HG03469 (cell line): Measurements from ENCODE around the gene RASD2.
"Not testable (repeated sequence)": the region's sequence is repeated elsewhere in the genome, so short reads cannot be mapped to it uniquely, and the experiment has no call there.

Source experiments
- ATAC-seq: cut with Tn5 transposase; IDR thresholded peaks from one replicate; pipeline ENCODE4 v1.9.1; 2021; ENCODE audit warnings: mild to moderate bottlenecking, moderate library complexity, moderate number of reproducible peaks; ENCODE audit not compliant: unreplicated experiment

RASD2 gene, protein sequence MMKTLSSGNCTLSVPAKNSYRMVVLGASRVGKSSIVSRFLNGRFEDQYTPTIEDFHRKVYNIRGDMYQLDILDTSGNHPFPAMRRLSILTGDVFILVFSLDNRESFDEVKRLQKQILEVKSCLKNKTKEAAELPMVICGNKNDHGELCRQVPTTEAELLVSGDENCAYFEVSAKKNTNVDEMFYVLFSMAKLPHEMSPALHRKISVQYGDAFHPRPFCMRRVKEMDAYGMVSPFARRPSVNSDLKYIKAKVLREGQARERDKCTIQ

DNA sequence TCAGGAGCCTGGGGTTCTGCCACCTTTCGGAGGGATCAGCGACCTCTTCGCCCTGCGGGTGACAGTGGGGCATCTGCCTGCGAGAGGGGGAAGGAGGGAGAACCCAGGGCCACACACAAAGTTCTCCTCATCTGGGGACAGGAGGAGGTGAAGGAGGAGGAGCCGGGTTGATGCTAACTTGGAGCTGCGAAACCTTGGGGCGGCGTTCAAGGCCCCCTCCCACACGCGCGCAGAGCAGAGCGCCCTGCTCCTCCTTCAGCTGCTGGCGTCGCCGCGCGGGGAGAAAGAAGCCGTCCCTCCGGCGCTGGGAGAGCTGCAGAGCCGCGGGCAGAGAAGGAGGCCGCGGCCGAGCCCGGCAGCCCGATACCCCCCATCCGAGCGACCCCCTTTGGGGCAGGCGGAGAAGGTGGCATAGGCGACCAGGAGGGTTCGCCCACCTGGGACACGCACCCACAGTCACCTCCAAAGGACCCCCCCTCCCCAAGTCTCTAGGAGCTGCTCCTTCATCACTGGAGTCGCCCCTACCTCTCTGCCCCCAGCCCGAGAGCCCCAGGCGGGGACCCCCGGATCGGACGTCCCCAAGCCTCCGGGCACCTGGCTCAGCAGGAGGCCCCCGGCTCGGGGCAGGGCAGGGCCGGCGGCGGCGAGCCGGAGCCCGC lies at the start of gene RASD2:
RASD2 (plus strand) TSS at position 237 of the 659 bp plus-strand sequence. CDS start 5,979 bp downstream, outside the sequence.
- no peak for ATAC-seq

DNA sequence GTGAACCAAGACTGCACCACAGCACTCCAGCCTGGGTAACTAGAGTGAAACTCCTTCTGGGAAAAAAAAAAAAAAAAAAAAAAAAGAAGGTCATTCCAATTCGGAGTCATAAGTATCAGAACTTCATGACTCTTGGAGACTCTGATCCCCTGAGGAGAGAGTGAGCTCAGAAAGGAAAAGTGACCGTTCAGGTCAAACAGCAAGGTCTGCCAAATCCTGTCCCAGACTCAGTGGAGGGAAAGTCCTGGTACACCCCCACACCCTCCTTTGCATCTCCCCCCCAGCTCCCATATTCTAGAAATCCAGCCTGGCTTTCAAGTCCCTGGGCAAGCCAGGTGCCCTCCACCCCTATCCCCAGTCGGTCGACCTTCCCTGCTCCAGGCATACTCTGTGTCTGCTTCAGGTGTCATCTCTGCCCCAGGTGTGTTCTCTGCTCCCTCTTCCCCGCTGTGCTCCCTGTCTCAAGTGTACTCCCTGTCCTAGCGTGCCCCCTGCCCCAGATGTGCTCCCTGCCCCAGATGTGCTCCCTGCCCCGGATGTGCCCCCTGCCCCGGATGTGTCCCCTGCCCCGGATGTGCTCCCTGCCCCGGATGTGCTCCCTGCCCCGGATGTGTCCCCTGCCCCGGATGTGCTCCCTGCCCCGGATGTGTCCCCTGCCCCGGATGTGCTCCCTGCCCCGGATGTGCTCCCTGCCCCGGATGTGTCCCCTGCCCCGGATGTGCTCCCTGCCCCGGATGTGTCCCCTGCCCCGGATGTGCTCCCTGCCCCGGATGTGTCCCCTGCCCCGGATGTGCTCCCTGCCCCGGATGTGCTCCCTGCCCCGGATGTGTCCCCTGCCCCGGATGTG lies 49.3 kb upstream of the RASD2 start:
- ATAC-seq: not testable (repeated sequence)

DNA sequence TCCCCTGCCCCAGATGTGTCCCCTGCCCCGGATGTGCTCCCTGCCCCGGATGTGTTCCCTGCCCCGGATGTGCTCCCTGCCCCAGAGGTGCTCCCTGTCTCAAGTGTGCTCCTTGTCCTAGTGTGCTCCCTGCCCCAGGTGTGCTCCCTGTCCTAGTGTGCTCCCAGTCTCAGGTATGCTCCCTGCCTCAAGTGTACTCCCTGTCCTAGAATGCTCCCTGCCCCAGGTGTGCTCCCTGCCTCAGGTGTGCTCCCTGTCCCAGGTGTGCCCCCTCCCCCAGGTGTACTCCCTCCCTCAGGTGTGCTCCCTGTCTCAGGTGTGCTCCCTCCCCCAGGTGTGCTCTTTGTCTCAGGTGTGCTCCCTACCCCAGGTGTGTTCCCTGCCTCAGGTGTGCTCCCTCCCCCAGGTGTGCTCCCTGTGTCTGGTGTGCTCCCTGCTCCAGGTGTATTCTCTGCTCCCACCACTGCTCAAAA lies 48.7 kb upstream of the RASD2 start:
- no peak for ATAC-seq

DNA sequence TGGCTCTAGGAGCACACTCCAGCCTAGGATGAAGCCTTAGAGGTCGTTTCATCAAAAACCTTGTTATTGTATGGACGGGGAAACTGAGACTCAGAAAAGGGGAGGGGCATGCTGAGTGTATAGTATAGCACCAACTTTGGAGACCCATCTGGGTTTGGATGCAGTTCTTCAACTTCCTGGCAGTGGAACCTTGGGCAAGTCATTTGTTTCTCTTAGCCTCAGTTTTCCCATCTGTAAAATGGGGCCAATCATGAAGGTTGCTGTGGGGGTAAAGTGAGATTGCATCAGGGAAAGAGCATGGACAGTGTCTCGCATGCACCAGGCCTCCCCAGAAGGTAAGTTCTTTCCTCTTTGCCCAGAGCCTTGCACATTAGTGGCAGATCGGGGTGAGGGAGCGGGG lies 47.6 kb upstream of the RASD2 start:
- ATAC-seq: no peak

DNA sequence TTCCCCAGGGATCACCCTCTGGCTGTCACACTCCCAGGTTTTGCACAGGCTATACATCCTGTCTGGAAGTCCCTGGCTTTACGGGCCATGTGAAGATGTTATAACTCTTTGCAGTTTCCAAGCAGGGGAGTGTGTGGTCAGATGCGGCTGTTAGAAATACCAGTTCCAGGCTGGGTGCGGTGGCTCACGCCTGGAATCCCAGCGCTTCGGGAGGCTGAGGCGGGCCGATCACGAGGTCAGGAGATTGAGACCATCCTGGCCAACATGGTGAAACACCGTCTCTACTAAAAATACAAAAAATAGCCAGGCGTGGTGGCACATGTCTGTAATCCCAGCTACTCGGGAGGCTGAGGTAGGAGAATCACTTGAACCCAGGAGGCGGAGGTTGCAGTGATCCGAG lies 44.9 kb upstream of the RASD2 start:
- not testable (repeated sequence) for ATAC-seq

DNA sequence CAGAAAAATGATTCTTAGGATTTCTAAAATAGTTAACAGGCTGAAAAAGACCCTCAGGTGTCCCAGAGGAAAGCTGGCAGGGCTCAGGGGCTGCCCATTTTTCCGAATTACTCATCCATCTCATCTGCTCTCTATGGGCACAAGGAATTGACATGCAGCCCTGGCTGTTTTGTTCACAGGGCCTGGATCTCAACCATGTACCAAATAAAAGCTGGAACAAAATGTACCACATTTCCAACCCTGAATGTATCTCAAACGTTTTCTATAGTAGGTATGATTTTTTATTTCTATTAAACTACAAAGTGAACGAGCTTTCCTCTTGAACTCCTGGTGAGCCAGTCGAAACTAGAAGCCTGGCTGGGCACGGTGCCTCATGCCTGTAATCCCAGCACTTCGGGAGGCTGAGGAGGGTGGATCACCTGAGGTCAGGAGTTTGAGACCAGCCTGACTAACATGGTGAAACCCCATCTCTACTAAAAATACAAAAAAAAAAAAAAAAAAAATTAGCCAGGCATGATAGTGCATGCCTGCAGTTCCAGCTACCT lies 43.8 kb upstream of the RASD2 start:
- ATAC-seq: no peak

GRCh38 chr22:35498026-35498800 lies 42.4 kb upstream of the RASD2 start:
- no peak for ATAC-seq

GRCh38 chr22:35502836-35503235 lies 37.8 kb upstream of the RASD2 start:
- no peak for ATAC-seq

DNA sequence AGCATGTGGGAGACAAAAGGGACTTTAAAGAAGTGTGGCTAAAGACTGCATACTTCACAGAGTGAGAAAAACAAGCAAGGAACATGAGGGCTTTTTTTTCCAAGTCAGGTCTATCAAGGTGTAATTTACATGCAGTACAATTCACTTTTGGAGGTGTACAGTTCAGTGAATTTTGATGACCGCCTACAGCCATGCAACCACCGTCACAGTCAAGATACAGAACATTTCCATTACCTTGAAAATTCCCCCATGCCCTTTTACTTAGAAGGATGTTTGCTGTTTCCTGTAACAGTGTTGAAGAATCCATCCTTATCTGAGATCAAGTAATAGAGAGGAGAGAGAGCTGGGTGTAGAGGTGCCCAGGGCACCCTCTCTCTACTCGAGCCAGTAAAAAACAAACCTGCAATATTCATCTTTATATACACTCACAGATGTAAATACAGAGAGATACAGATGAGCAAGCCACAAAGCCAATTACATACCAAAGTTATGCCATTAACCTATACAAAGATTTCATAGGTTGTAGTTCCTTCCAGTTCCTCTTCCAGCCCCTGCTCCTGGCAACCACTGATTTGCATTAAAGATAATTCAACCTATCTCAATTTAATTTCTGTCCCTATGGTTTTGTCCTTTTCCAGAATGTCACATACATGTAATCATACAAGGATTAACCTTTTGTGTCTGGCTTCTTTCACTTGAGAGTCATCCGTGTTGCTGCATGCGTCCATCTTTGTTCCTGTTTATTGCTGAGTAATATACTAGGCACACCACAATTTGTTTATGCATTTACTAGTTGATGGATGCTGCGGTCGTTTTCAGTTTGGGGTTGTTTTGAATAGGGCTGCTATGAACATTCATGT lies 35.0 kb upstream of the RASD2 start:
- no peak for ATAC-seq

DNA sequence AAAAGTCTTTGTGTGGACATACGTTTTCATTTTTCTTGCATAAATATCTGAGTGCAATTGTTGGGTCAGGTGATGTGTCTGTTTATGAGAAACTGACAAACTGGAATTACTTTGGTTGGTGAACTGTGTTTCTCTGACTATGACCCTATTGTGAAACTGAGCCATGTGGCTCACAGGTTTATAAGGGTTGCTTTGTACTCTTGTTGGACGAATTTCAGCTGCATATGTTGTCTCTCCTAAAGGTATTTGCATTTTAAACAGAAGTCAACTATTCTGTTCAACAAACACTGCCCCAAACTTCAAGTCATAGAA lies 34.4 kb upstream of the RASD2 start:
- ATAC-seq: no peak

- not testable (repeated sequence) for ATAC-seq
Measured at GRCh38 chr22:35507851-35508250, 32.8 kb upstream of the RASD2 start.

DNA sequence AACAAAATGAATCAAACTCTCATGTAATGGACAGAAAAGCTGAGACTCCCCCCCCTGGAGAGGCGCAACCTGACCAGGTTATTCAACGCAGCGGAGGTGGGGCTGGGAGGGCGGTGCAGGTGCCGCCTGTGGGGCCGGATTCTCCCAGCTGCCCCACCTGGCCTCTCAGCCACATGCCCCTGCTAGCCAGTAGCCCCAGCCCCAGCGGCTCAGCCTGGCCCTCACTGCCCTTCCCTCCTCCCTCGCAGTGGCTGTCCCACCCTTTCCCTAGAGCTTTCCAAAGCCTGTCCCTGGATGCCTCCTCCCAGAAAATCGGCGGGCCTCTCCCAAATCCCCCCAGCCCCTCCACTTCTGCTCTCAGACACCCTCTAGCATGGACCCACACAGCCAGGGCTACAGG lies 31.2 kb upstream of the RASD2 start:
- no peak for ATAC-seq

DNA sequence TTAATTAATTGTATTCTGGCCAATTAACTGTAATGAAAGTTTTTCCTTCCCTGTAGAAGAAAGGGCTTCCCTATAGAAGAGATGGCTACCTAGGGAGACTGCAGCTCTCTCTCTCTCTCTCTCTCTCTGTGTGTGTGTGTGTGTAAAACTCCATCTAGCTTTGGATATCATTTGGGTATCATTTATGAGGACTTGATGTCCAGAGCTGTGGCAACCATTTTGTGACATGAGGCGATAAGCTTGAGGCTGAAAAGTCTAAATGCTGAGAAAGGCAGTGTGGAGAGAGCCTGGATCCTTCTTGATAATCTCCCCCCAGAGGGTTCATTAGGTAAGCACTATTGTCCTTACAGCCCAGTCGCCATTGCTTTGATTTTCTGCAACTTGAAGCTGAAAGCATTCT lies 30.7 kb upstream of the RASD2 start:
- ATAC-seq: no peak

DNA sequence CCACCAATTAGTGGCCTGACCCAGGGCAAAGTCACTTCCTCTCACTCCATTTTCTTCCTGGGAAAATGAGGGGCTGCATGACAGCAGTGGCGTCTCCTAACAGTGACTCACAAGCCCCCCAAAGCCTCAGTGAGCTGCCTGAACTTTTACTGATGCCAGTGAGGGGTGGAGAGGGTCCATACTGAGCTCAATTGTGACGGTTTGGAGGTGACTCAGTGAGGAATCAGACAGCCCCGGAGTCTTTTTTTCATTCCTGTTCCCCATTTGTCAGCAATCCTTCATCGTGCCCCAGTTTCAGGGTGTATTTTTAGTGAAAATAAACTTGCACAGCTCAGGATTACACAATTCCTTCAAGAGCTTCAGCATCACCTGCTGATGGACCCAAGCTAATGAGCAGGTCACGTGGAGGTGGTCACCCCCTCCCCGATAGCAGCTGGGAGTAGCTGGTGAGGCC lies 30.1 kb upstream of the RASD2 start:
- ATAC-seq: no peak

DNA sequence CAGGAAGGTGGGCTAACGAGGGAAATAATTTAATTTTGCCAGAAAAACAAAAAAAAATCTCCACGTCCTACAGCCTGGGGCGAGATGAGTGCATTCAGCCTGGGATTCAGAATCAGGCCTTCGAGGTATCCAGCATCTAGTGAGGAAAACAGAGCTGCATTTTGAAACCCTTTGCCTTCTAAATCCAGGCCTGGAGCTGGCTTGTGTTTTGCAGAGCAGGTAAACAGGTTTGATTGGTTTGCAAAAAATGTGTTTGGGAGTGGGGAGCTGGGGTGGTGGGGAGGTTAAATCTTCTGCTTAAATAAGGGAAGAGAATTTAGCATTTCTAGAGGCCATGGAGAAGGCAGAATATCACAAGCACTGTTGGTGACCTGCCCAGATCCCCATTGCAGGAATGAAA lies 29.7 kb upstream of the RASD2 start:
- ATAC-seq: no peak

DNA sequence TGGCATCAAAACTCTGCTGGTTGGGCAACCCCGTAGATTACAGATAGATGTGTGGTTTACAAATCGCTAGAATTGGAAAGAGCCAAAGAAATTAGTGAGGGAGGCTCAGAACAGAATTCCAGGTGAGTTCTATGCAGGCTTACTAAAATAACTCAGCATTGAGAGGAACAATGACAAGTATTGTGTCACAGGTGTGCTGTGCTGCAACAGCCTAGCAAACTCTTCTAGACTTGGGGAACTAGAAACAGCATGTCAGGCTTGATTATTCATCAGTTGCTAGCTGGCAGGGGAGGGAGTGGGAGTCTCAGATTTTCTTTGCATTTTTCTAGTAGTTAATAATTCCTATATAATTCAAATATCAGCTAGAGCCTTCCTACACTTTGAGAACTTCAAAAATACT lies 26.3 kb upstream of the RASD2 start:
- ATAC-seq: no peak

GRCh38 chr22:35515952-35516351 lies 24.7 kb upstream of the RASD2 start:
- ATAC-seq: not testable (repeated sequence)

GRCh38 chr22:35516723-35517122 lies 23.9 kb upstream of the RASD2 start:
- ATAC-seq: no peak

- no peak for ATAC-seq
Measured at GRCh38 chr22:35517207-35517606, 23.4 kb upstream of the RASD2 start.
